ENCODE measurements around the gene GRK2.
A peak's percentile ranks its signal among the peaks of the same experiment; 100 is the strongest.
"Not testable (repeated sequence)": the region's sequence is repeated elsewhere in the genome, so short reads cannot be mapped to it uniquely, and the experiment has no call there.

GRK2 gene

DNA sequence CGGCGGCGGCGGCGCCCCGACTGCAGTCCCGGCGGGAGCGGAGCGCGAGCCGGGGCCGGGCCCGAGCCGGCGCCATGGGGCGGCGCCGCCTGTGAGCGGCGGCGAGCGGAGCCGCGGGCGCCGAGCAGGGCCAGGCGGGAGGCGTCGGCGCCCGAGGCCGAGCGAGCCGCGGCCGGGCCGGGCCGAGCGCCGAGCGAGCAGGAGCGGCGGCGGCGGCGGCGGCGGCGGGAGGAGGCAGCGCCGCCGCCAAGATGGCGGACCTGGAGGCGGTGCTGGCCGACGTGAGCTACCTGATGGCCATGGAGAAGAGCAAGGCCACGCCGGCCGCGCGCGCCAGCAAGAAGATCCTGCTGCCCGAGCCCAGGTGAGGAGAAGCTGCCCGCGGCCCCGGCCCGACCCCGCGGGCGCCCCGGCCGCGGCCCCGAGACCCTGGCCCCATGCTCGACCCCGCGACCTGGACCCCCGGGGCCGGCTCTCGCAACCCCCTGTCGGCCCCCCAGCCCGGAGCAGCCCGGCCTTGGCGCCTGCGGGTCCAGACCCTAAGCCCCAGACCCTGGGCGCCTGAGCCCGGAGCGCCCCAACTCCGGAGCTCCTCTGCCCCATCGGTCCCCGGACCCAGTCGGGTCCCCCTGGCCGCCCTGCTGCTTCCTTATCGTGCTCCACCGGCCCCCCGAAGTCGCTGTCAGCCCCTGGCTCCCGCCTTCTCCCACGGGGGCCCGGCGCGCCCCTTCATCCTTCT is at the start of gene GRK2:
Gene GRK2 (plus strand): TSS at position 25 of the 739 bp plus-strand sequence. CDS start 227 bp downstream, at position 252.
- Histone ChIP-seq H3K4me3 (replicated peaks; ENCODE audit: low read depth, low read length) (peak within 1 kb of the TSS; percentile 93), H3K36me3 (ENCODE audit: control insufficient read depth, insufficient read depth, low read length) (peaks cover 5% of the 10 kb centered on the region; the same call in 1 of the 2 replicates), H3K27me3 (replicated peaks; ENCODE audit: control insufficient read depth, insufficient read depth, low read length) (no peaks in the 10 kb centered on the region)
- no peak for DNase-seq (ENCODE audit: extremely low read depth, insufficient read length)
- TF ChIP-seq, protein P1, sequence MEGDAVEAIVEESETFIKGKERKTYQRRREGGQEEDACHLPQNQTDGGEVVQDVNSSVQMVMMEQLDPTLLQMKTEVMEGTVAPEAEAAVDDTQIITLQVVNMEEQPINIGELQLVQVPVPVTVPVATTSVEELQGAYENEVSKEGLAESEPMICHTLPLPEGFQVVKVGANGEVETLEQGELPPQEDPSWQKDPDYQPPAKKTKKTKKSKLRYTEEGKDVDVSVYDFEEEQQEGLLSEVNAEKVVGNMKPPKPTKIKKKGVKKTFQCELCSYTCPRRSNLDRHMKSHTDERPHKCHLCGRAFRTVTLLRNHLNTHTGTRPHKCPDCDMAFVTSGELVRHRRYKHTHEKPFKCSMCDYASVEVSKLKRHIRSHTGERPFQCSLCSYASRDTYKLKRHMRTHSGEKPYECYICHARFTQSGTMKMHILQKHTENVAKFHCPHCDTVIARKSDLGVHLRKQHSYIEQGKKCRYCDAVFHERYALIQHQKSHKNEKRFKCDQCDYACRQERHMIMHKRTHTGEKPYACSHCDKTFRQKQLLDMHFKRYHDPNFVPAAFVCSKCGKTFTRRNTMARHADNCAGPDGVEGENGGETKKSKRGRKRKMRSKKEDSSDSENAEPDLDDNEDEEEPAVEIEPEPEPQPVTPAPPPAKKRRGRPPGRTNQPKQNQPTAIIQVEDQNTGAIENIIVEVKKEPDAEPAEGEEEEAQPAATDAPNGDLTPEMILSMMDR (IDR thresholded peaks at IDR 0.05; ENCODE audit: insufficient read depth, low read length, poor library complexity, severe bottlenecking): no peak

DNA sequence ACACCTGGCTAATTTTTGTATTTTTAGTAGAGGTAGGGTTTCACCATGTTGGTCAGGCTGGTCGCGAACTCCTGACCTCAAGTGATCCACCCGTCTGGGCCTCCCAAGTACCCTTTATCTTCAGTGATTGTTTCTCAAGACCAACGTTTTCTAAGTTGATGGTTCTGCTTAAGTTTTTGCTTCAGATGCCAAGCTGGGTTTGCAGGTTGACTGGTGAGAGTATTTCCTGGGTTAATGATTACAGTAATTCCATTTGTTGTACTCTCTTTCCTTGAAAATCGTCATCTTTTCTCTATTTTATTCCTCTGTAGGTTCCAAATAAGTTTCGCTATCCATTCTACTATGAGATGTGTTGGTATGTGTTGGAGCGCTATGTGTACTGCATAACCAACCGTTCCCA is 38.5 kb upstream of the GRK2 start:
- peaks cover 16% of the 10 kb centered on the region for H3K36me3 ChIP-seq (ENCODE audit: control insufficient read depth, insufficient read depth, low read length)
- DNase-seq (ENCODE audit: extremely low read depth, insufficient read length): no peak
- TF ChIP-seq, protein P1 (IDR thresholded peaks at IDR 0.05; ENCODE audit: insufficient read depth, low read length, poor library complexity, severe bottlenecking): no peak
- H3K4me3 ChIP-seq (replicated peaks; ENCODE audit: low read depth, low read length): no peak overlapping the region
- no peaks in the 10 kb centered on the region for H3K27me3 ChIP-seq (replicated peaks; ENCODE audit: control insufficient read depth, insufficient read depth, low read length)

DNA sequence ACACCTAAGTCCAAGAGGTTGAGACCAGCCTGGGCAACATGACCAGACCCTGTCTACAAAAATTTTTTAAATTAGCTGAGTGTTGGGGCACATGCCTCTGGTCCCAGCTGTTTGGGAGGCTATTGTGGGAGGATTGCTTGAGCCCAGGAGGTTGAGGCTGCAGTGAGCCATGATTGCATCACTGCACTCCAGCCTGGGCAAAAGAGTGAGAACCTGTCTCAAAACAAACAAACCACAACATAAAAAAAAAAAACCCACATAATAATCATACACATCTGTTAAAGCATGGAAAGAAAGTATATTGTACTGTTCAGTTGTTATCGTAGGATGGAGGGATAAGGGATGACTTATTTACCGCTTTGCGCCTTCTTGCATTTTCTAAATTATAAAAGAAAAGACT is 35.9 kb upstream of the GRK2 start:
- no peak overlapping the region for H3K4me3 ChIP-seq (replicated peaks; ENCODE audit: low read depth, low read length)
- H3K27me3 ChIP-seq (replicated peaks; ENCODE audit: control insufficient read depth, insufficient read depth, low read length): no peaks in the 10 kb centered on the region
- no peak for DNase-seq (ENCODE audit: extremely low read depth, insufficient read length)
- TF ChIP-seq, protein P1 (IDR thresholded peaks at IDR 0.05; ENCODE audit: insufficient read depth, low read length, poor library complexity, severe bottlenecking): no peak
- peaks cover 16% of the 10 kb centered on the region for H3K36me3 ChIP-seq (ENCODE audit: control insufficient read depth, insufficient read depth, low read length)

DNA sequence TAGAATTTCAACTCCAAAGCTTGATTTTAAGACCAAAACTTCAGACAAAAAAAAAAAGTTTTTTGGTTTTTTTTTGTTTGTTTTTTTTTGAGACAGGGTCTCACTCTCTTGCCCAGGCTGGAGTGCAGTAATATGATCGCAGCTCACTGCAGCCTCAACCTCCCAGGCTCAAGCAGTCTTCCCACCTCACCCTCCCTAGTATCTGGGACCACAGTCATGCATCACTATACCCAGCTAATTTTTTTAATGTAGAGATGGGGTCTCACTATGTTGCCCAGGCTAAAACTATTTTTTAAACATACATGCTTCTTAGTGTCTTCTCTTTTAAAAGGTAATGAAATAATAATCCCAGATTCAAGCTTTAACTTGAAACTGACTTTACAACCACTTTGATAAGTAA is 35.4 kb upstream of the GRK2 start:
- H3K27me3 ChIP-seq (replicated peaks; ENCODE audit: control insufficient read depth, insufficient read depth, low read length): no peaks in the 10 kb centered on the region
- no peak for DNase-seq (ENCODE audit: extremely low read depth, insufficient read length)
- TF ChIP-seq, protein P1 (IDR thresholded peaks at IDR 0.05; ENCODE audit: insufficient read depth, low read length, poor library complexity, severe bottlenecking): no peak
- no peak overlapping the region for H3K4me3 ChIP-seq (replicated peaks; ENCODE audit: low read depth, low read length)
- H3K36me3 ChIP-seq (ENCODE audit: control insufficient read depth, insufficient read depth, low read length): peaks cover 14% of the 10 kb centered on the region

DNA sequence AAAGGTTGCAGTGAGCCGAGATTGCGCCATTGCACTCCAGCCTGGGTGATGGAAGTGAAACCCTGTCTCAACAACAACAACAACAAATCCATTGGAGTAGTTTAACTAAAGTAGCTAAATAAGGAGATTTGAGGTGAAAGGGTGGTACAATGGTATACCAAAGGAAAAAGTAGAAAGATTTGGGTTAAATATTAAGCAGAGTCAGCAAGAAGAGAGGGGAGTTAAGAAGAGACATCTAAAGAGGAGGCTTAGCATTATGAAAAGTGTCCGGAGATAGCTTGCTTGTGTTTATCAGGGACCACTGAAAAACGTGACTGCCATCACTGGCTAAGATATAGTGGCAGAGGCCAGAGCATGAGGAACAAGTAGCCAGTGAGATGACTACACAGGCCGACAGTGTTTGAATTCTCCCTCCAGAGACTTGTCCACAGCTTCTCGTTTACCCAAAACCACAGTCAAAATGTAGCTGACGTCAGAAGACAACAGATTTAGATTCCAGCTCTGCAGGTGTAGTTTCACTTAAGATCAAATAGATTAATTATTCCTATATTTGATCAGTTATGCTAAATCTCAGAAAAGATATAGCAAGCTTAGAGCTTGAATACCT is 32.6 kb upstream of the GRK2 start:
- DNase-seq (ENCODE audit: extremely low read depth, insufficient read length): no peak
- Histone ChIP-seq H3K4me3 (replicated peaks; ENCODE audit: low read depth, low read length) (no peak overlapping the region), H3K36me3 (ENCODE audit: control insufficient read depth, insufficient read depth, low read length) (peaks cover 9% of the 10 kb centered on the region), H3K27me3 (replicated peaks; ENCODE audit: control insufficient read depth, insufficient read depth, low read length) (no peaks in the 10 kb centered on the region)
- TF ChIP-seq, protein P1 (IDR thresholded peaks at IDR 0.05; ENCODE audit: insufficient read depth, low read length, poor library complexity, severe bottlenecking): no peak

DNA sequence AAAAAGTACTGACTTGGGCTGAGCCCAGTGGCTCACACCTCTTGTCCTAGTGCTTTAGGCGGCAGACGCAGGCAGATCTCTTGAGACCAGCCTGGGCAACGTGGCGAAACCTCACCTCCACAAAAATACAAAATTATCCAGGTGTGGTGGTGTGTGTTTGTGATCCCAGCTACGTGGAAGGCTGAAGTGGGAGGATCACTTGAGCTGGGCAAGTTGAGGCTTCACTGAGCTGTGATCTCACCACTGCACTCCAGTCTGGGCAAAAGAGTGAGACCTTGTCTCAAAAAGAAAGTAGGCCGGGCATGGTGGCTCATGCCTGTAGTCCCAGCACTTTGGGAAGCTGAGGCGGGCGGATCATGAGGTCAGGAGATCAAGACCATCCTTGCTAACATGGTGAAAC is 31.7 kb upstream of the GRK2 start:
- H3K36me3 ChIP-seq (ENCODE audit: control insufficient read depth, insufficient read depth, low read length); DNase-seq (ENCODE audit: extremely low read depth, insufficient read length): not testable (repeated sequence)

More for the DNA sequence above, 31.7 kb upstream of the GRK2 start:
- not testable (repeated sequence) for H3K4me3 ChIP-seq (replicated peaks; ENCODE audit: low read depth, low read length); H3K27me3 ChIP-seq (replicated peaks; ENCODE audit: control insufficient read depth, insufficient read depth, low read length)
